GM21786 (cell line): ENCODE data around the gene HHLA2.
"Not testable (repeated sequence)": the region's sequence is repeated elsewhere in the genome, so short reads cannot be mapped to it uniquely, and the experiment has no call there.

Source experiments
- ATAC-seq: cut with Tn5 transposase; IDR thresholded peaks from one replicate; pipeline ENCODE4 v1.9.1; 2021; ENCODE audit not compliant: unreplicated experiment

Gene HHLA2

GRCh38 chr3:108296239-108296638 is at the start of gene HHLA2:
TSS of gene HHLA2 (plus strand) at chr3:108296548. CDS start at chr3:108351814, 55,266 bp downstream.
- no peak for ATAC-seq

- ATAC-seq: no peak
Measured at GRCh38 chr3:108250626-108251025, 45.7 kb upstream of the HHLA2 start.

GRCh38 chr3:108251265-108251664 is 45.1 kb upstream of the HHLA2 start:
- no peak for ATAC-seq

GRCh38 chr3:108251844-108252243 is 44.5 kb upstream of the HHLA2 start:
- no peak for ATAC-seq

GRCh38 chr3:108255131-108255530 is 41.2 kb upstream of the HHLA2 start:
- ATAC-seq: no peak

- ATAC-seq: not testable (repeated sequence)
Measured at GRCh38 chr3:108264534-108265298, 31.6 kb upstream of the HHLA2 start.

- ATAC-seq: not testable (repeated sequence)
Measured at GRCh38 chr3:108268235-108268634, 28.1 kb upstream of the HHLA2 start.

- ATAC-seq: no peak
Measured at GRCh38 chr3:108271626-108272025, 24.7 kb upstream of the HHLA2 start.

- not testable (repeated sequence) for ATAC-seq
Measured at GRCh38 chr3:108279066-108279465, 17.3 kb upstream of the HHLA2 start.

GRCh38 chr3:108280476-108280875 is 15.9 kb upstream of the HHLA2 start:
- ATAC-seq: no peak

- no peak for ATAC-seq
Measured at GRCh38 chr3:108281670-108282069, 14.7 kb upstream of the HHLA2 start.

GRCh38 chr3:108283006-108283405 is 13.3 kb upstream of the HHLA2 start:
- no peak for ATAC-seq

GRCh38 chr3:108283989-108284388 is 12.4 kb upstream of the HHLA2 start:
- no peak for ATAC-seq

GRCh38 chr3:108285176-108285575 is 11.2 kb upstream of the HHLA2 start:
- no peak for ATAC-seq

GRCh38 chr3:108287146-108287545 is 9.2 kb upstream of the HHLA2 start:
- peak; percentile 75 for ATAC-seq

- ATAC-seq: not testable (repeated sequence)
Measured at GRCh38 chr3:108288193-108288592, 8.2 kb upstream of the HHLA2 start.

- no peak for ATAC-seq
Measured at GRCh38 chr3:108289159-108289558, 7.2 kb upstream of the HHLA2 start.

GRCh38 chr3:108292450-108292849 is 3.9 kb upstream of the HHLA2 start:
- no peak for ATAC-seq

GRCh38 chr3:108292905-108293328 is 3.4 kb upstream of the HHLA2 start:
- ATAC-seq: peak; percentile 82

- peak; percentile 60 for ATAC-seq
Measured at GRCh38 chr3:108293858-108294257, 2.5 kb upstream of the HHLA2 start.

- ATAC-seq: no peak
Measured at GRCh38 chr3:108295421-108296175, 750 bp upstream of the HHLA2 start.

- no peak for ATAC-seq
Measured at GRCh38 chr3:108297647-108298046, 1.3 kb downstream of the HHLA2 start.
